Smooth muscle cell of the brain vasculature (primary cell): Measurements from ENCODE around the gene CDH13.

Experiments used
- DNase-seq: peaks from one replicate; pipeline ENCODE4 v3.0.0-alpha.2; 2012; ENCODE audit warnings: low read depth, low spot score

Gene CDH13

GRCh38 chr16:82651921-82652601, 25.3 kb downstream of the CDH13 start:
- no peak for DNase-seq

- no peak for DNase-seq
Observed at GRCh38 chr16:82652826-82653225, 26.1 kb downstream of the CDH13 start.

- DNase-seq, result no peak
Observed at GRCh38 chr16:82653550-82654511, 27.1 kb downstream of the CDH13 start.

- no peak for DNase-seq
Observed at GRCh38 chr16:82655072-82655714, 28.4 kb downstream of the CDH13 start.

GRCh38 chr16:82655720-82656490, 29.1 kb downstream of the CDH13 start:
- DNase-seq, result no peak

- no peak for DNase-seq
Observed at GRCh38 chr16:82657239-82657638, 30.5 kb downstream of the CDH13 start.

GRCh38 chr16:82657786-82658185, 31.0 kb downstream of the CDH13 start:
- no peak for DNase-seq

- DNase-seq, result no peak
Observed at GRCh38 chr16:82658796-82659195, 32.0 kb downstream of the CDH13 start.

GRCh38 chr16:82660075-82660645, 33.4 kb downstream of the CDH13 start:
- DNase-seq, result no peak

- DNase-seq, result no peak
Observed at GRCh38 chr16:82660966-82661365, 34.2 kb downstream of the CDH13 start.

- DNase-seq, result no peak
Observed at GRCh38 chr16:82664181-82664580, 37.4 kb downstream of the CDH13 start.

GRCh38 chr16:82665025-82665424, 38.3 kb downstream of the CDH13 start:
- DNase-seq, result no peak

- DNase-seq, result no peak
Observed at GRCh38 chr16:82667437-82667836, 40.7 kb downstream of the CDH13 start.

GRCh38 chr16:82668094-82668493, 41.3 kb downstream of the CDH13 start:
- no peak for DNase-seq

GRCh38 chr16:82671741-82672140, 45.0 kb downstream of the CDH13 start:
- no peak for DNase-seq

GRCh38 chr16:82672676-82673075, 45.9 kb downstream of the CDH13 start:
- DNase-seq, result no peak

GRCh38 chr16:82675300-82675699, 48.5 kb downstream of the CDH13 start:
- DNase-seq, result no peak

- no peak for DNase-seq
Observed at GRCh38 chr16:82681592-82681991, 54.8 kb downstream of the CDH13 start.

GRCh38 chr16:82682767-82683166, 56.0 kb downstream of the CDH13 start:
- no peak for DNase-seq

- DNase-seq, result no peak
Observed at GRCh38 chr16:82684256-82684655, 57.5 kb downstream of the CDH13 start.

GRCh38 chr16:82685526-82685925, 58.8 kb downstream of the CDH13 start:
- DNase-seq, result no peak
